ENCODE results near the gene CASP9.
"Not testable (repeated sequence)": the region's sequence is repeated elsewhere in the genome, so short reads cannot be mapped to it uniquely, and the experiment has no call there.

Gene CASP9

DNA sequence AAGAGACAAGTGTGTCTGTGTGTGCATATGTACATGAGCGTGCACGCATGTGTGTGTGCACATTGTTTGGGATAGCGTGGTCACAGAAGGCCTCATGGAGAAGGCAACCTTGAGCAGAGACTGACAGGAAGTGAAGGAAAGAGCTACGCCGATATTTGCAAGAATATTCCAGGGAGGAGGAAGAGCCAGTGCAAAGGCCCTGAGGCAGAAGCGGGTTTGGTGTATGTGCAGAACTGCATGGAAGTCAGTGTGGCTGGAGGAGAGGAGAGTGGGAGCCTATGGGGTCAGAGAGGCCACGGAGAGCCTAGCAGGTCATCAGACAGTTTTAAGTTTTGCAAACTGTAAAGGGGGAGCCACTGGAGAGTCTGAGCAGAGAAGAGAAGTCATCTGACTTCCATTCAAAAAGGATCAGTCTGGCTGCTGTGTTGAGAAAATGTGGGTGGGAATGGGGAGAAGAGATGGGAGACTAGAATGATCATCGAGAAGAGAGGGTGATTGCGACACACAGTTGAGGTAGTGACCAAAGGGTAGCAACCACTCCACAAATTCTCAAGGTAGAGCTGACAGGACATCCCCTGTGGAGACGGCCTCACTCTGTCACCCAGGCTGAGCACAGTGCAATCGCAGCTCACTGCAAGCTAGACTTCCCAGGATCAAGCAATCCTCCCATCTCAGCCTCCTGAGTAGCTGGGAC lies 44.2 kb downstream of the CASP9 start:
- TF ChIP-seq, protein P1, sequence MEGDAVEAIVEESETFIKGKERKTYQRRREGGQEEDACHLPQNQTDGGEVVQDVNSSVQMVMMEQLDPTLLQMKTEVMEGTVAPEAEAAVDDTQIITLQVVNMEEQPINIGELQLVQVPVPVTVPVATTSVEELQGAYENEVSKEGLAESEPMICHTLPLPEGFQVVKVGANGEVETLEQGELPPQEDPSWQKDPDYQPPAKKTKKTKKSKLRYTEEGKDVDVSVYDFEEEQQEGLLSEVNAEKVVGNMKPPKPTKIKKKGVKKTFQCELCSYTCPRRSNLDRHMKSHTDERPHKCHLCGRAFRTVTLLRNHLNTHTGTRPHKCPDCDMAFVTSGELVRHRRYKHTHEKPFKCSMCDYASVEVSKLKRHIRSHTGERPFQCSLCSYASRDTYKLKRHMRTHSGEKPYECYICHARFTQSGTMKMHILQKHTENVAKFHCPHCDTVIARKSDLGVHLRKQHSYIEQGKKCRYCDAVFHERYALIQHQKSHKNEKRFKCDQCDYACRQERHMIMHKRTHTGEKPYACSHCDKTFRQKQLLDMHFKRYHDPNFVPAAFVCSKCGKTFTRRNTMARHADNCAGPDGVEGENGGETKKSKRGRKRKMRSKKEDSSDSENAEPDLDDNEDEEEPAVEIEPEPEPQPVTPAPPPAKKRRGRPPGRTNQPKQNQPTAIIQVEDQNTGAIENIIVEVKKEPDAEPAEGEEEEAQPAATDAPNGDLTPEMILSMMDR (IDR thresholded peaks at IDR 0.05; ENCODE audit: control insufficient read depth, insufficient read depth, low read depth, low read length, missing control alignments), result no peak

DNA sequence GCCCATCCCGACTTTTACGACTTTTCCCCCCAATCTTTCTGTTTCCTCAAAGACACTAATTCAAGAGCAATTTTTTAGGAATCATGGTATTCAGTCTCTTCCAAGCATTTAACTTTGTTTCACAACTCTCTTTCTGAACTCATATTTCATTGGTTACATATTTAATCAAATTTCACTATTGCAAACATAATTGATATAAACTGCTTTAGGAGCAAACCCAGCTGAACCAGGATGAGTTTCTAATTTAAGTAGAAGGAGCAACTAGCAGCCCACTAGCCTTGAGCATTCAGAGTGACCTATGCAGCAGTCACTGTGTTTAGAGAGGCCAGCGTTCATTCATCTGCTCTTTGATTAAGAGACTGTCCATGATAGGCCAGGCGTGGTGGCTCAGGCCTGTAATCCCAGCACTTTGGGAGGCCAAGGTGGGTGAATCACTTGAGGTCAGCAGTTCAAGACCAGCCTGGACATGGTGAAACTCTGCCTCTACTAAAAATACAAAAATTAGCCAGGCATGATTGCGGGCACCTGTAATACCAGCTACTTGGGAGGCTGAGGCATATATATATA lies 46.3 kb downstream of the CASP9 start:
- no peak overlapping the region for H3K4me3 ChIP-seq (ENCODE audit: control insufficient read depth, low read depth, low read length)
- TF ChIP-seq, protein P1 (IDR thresholded peaks at IDR 0.05; ENCODE audit: control insufficient read depth, insufficient read depth, low read depth, low read length, missing control alignments), result no peak
- DNase-seq (ENCODE audit: low read depth), result no peak

More for the DNA sequence above, 44.2 kb downstream of the CASP9 start:
- no peak for DNase-seq (ENCODE audit: low read depth)
- no peak overlapping the region for H3K4me3 ChIP-seq (ENCODE audit: control insufficient read depth, low read depth, low read length)

DNA sequence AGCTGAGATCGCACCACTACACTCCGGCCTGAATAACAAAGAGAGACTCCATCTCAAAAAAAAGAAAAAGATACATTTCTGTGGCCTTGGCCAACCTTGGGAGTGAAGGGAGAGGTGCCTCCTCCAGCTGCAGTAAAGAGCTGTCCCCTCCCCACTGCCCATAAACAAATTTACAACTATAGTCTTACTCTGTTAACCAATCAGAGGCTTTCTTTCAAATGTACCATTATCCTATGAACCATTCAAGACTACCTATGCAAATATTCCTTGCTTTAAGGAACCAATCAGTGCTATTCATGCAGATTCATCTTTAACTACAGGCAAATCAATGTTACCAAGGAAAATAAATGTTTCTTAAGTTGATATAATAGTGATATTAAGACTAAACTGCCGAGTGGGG lies 47.1 kb downstream of the CASP9 start:
- H3K4me3 ChIP-seq (ENCODE audit: control insufficient read depth, low read depth, low read length), result no peak overlapping the region

DNA sequence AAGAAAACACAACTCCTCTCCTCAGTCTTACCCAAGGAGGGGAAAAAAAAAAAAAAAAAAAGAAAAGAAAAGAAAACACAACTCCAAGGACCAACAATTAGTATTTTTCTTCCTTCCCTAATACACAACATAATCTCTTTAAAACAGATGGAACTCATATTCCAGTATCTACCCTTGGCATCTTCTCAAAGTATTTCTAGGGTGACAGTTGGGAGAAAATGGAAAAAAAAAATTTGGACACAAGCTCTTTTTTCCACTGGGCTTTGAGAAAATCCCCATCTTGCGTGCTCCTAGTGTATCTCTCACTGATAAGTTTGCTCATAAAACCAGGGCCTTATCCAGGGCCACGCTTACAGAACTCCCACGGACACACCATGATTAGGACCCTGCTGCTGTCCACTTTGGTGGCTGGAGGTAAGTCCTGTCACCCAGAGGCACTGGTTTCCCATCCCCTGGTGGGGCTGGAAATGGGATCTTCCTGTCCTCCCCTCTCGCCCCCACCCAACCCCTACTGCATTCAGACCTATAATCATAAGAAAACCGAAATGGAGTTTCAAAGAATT lies 48.2 kb downstream of the CASP9 start, which contains the start of gene CELA2B:
Gene CELA2B, plus strand, starts transcription at position 353 of the 563 bp plus-strand sequence. Its CDS starts 22 bp downstream, at position 375.
- no peak for DNase-seq (ENCODE audit: low read depth)
- TF ChIP-seq, protein P1 (IDR thresholded peaks at IDR 0.05; ENCODE audit: control insufficient read depth, insufficient read depth, low read depth, low read length, missing control alignments), result no peak
- no peak within 1 kb of the TSS for H3K4me3 ChIP-seq (ENCODE audit: control insufficient read depth, low read depth, low read length)

More for the DNA sequence above, 47.1 kb downstream of the CASP9 start:
- DNase-seq (ENCODE audit: low read depth), result no peak
- TF ChIP-seq, protein P1 (IDR thresholded peaks at IDR 0.05; ENCODE audit: control insufficient read depth, insufficient read depth, low read depth, low read length, missing control alignments), result no peak

DNA sequence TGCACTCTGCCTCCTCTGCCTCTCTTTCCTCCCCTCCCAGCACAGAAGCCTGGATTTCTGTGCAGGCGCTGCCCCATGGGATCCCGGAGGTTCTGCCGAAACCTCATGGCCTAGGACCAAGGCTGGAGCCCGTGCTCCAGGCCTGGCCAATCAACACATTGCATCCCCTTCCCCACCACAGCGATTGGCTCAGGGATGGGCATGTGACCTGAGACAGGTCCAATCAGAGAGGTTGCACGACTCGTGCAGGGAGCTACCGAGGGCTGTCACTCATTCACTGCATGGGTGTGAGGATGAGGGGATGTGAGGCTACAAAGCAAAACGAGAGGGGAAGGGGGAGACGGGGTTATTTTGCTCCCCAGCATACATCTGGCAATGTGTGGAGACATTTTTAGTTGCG lies 51.4 kb downstream of the CASP9 start:
- TF ChIP-seq, protein P1 (IDR thresholded peaks at IDR 0.05; ENCODE audit: control insufficient read depth, insufficient read depth, low read depth, low read length, missing control alignments), result no peak
- no peak for DNase-seq (ENCODE audit: low read depth)
- H3K4me3 ChIP-seq (ENCODE audit: control insufficient read depth, low read depth, low read length), result no peak overlapping the region

DNA sequence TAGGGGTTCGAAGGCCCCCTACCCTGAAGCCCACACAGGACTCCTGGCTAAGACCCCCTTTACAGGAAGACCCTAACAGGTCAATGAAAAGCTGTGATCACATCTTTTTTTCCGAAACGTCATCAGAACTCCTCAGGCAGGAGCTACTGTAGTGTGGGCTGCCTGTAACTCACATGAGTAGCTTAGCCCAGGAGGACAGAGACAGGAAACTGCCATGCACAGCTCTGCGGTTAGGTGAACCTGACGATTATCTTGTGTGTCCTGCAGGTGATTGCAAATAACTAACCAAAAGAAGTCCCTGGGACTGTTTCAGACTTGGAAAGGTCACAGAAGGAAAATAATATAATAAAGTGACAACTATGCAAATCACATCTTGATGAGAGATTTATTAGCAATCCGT lies 52.3 kb downstream of the CASP9 start:
- not testable (repeated sequence) for H3K4me3 ChIP-seq (ENCODE audit: control insufficient read depth, low read depth, low read length); DNase-seq (ENCODE audit: low read depth)

DNA sequence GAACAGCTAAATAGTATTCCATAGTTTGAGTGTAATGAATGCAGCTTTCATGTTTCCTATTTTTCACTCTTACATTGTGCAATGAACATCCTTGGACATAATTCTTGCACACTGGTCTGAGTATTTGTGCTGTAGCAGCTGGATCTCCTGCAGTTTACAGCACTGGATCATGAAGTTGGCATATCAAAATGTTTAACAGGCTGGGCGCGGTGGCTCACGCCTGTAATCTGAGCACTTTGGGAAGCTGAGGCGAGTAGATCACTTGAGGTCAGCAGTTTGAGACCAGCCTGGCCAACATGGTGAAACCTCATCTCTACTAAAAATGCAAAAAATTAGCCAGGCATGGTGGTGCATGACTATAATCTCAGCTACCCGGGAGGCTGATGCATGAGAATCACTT lies 52.9 kb downstream of the CASP9 start:
- not testable (repeated sequence) for DNase-seq (ENCODE audit: low read depth); H3K4me3 ChIP-seq (ENCODE audit: control insufficient read depth, low read depth, low read length)

DNA sequence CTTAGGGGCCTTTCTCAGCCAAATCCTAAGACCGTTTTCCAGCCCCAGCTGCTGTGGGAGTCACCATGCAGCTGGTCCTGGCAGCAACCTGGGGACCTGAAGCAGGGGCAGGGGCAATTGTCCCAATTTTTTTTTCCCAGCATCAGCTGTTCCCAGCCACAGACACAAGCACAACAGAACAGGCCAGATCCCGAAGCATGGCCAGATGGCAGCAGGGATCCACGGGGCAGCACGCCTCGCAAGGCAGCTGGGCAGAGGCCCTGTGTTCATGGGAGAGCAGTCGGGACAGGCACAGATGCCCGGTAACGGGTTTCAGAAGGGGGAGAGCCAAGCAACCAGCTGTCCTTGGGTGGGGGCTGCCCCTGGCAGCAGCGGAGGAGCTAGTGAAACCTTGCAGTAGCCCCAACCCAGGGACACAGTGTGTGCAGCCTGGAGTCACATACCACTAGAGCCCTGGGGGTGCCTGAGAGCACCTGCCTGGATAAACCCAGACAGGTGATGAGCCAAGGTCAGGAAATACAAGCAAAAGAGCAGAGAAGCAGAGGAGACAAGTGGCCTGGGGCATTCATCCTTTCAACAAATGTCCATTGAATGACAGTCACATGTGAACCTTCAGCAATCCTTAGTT lies 54.1 kb downstream of the CASP9 start:
- not testable (repeated sequence) for H3K4me3 ChIP-seq (ENCODE audit: control insufficient read depth, low read depth, low read length); DNase-seq (ENCODE audit: low read depth)

Measured in AG09309 (cell line).